KMS-11 (cell line): ENCODE measurements around the gene RBM28.

Source experiments
- H2AFZ ChIP-seq: fragments of 200-600 bp; sonication (generic); 2 replicates; pipeline ENCODE4 v1.6.1; 2016; ENCODE audit warnings: antibody characterized with exemption, mixed run types, low read depth
- H3K27ac ChIP-seq: fragments of 200-600 bp; sonication (generic); 2 replicates; pipeline ENCODE4 v1.6.1; 2016; ENCODE audit warnings: mild to moderate bottlenecking, mixed run types
- H3K27me3 ChIP-seq: fragments of 200-600 bp; sonication (generic); 2 replicates; pipeline ENCODE4 v1.6.1; 2017; ENCODE audit warnings: mild to moderate bottlenecking, low read depth, mixed run types, moderate library complexity; ENCODE audit not compliant: insufficient read depth
- H3K36me3 ChIP-seq: fragments of 200-600 bp; sonication (generic); 2 replicates; pipeline ENCODE4 v1.6.1; 2017; ENCODE audit warnings: mild to moderate bottlenecking, mixed run types; ENCODE audit not compliant: insufficient read depth
- H3K4me1 ChIP-seq: fragments of 200-600 bp; sonication (generic); 2 replicates; pipeline ENCODE4 v1.6.1; 2016; ENCODE audit warnings: mild to moderate bottlenecking, low read depth, mixed run types; ENCODE audit not compliant: poor library complexity, severe bottlenecking
- H3K4me2 ChIP-seq: fragments of 200-600 bp; sonication (generic); 2 replicates; pipeline ENCODE4 v1.7.0; 2016; ENCODE audit warnings: mild to moderate bottlenecking, mixed run types
- H3K4me3 ChIP-seq: fragments of 200-600 bp; sonication (generic); IDR thresholded peaks from 2 replicates; pipeline ENCODE4 v1.6.1; 2017; ENCODE audit warnings: low read depth, low read length, mixed read lengths; ENCODE audit not compliant: insufficient read depth
- H3K79me2 ChIP-seq: fragments of 200-600 bp; sonication (generic); 2 replicates; pipeline ENCODE4 v1.6.1; 2016; ENCODE audit warnings: low read depth, mixed run types; ENCODE audit not compliant: insufficient read depth
- H3K9ac ChIP-seq: fragments of 200-600 bp; sonication (generic); 2 replicates; pipeline ENCODE4 v1.6.1; 2016; ENCODE audit warnings: mild to moderate bottlenecking, mixed run types
- H4K20me1 ChIP-seq: fragments of 200-600 bp; sonication (generic); 2 replicates; pipeline ENCODE4 v1.6.1; 2016; ENCODE audit warnings: mild to moderate bottlenecking, mixed run types; ENCODE audit not compliant: insufficient read depth
- TF ChIP-seq, protein P1 (sequence below): fragments of 200-600 bp; sonication (generic); conservative IDR thresholded peaks from 2 replicates; pipeline ENCODE4 v1.6.1; 2017; ENCODE audit warnings: low read depth, mild to moderate bottlenecking, antibody characterized with exemption, low read length, moderate library complexity, mixed read lengths

The RBM28 gene

DNA sequence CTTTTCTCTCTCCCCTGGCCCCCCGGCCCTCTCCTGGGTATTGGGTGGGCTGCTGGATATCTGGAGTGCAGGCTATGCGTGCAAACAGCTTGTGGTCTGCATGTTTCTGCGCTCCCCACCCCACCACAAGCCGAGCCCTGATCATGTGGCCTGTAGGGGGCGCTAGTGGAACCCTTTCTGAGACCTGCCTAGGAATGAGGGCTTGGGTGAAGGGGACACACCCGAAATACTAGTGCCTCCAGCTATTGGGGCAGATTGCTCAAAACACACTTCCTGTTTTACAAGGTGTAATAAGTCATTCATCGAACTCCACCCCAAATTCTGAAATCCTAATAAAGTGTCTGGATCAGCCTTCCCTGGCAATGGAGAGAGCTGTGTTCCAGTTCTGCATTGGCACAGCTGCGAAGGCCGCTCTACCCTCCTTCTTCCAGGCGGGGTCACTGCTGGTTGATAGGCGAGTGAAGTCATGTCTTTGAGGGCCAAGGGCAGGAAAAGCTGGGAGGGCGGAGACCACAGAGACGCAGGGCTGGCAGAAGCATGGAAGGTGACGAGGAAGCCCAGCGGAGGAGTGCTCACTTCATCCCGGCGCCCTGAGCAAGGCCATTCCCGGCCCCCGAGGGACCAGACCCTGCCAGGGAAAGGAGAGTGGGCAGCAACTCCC is 37.6 kb upstream of the RBM28 start:
- Histone ChIP-seq H3K4me1 (no peaks in the 10 kb centered on the region), H3K27ac (no peak overlapping the region), H3K79me2 (no peaks in the 10 kb centered on the region), H3K9ac (no peak overlapping the region), H3K36me3 (no peaks in the 10 kb centered on the region), H2AFZ (no peak overlapping the region), H3K4me2 (no peak overlapping the region), H4K20me1 (no peaks in the 10 kb centered on the region), H3K27me3 (no peaks in the 10 kb centered on the region), H3K4me3 (no peak overlapping the region)
- TF ChIP-seq, protein P1, sequence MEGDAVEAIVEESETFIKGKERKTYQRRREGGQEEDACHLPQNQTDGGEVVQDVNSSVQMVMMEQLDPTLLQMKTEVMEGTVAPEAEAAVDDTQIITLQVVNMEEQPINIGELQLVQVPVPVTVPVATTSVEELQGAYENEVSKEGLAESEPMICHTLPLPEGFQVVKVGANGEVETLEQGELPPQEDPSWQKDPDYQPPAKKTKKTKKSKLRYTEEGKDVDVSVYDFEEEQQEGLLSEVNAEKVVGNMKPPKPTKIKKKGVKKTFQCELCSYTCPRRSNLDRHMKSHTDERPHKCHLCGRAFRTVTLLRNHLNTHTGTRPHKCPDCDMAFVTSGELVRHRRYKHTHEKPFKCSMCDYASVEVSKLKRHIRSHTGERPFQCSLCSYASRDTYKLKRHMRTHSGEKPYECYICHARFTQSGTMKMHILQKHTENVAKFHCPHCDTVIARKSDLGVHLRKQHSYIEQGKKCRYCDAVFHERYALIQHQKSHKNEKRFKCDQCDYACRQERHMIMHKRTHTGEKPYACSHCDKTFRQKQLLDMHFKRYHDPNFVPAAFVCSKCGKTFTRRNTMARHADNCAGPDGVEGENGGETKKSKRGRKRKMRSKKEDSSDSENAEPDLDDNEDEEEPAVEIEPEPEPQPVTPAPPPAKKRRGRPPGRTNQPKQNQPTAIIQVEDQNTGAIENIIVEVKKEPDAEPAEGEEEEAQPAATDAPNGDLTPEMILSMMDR, result peak; percentile 89

DNA sequence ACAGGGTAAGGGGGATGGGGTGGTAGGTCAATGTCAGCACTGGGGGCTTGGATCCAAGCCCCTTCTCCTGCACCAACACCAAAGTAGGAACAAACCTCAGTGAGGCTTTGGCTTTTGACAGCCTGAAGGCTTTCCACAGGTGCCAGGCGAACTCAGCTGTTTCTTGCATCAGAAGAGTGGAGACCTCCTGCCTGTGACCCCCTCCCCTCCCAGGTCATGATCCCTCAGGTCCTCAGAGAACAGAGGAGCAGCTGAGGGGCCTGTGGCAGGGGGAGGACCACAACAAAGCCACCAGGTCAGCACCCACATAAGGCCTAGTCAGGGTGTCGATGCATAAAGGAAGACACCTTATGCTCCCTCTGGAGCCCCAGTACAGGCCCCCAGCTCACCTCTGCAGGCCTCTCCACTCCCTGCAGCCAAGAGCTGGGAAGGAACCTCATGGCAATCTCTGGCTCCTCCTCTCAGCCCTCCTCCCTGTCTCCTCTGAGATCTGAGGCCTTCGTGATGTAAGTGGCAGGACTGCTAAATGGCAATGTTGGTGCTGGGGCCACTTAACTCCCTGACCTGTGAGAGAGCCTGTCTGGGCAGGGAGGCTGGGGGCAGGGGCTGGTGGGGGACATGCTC is 36.9 kb upstream of the RBM28 start:
- TF ChIP-seq, protein P1, result no peak
- Histone ChIP-seq H3K79me2 (no peaks in the 10 kb centered on the region), H3K27ac (no peak overlapping the region), H3K9ac (no peak overlapping the region), H3K27me3 (no peaks in the 10 kb centered on the region), H3K4me3 (no peak overlapping the region), H4K20me1 (no peaks in the 10 kb centered on the region), H3K4me1 (no peaks in the 10 kb centered on the region), H2AFZ (no peak overlapping the region), H3K36me3 (no peaks in the 10 kb centered on the region), H3K4me2 (no peak overlapping the region)

DNA sequence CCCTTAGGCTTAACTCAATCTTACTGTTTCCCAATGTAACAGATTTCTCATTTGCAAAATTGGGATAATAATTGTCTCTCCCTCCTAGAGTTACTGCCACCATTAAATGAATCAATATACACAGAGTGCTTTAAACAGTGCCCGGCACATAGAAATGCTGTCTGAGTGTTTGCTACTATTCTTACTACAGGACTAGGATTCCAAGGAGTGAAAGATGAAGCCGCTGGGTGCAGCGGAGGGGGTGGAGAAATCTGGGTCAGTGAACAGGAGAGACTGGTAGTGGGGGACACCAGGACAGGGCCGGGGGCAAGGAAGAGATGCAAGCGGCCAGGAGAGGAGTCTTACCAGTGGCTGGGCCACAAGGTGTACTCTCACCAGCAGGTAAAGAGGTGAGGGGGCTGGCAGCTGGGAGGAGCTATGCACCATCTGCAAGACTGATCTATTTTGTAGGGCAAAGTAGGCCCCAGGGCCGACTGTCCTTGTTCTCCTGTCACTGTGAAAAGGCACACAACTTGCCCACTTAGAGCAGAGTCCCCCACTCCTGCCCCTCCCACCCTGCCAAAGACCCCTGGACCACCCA is 36.3 kb upstream of the RBM28 start:
- no peaks in the 10 kb centered on the region for H3K27me3 ChIP-seq
- H3K36me3 ChIP-seq, result no peaks in the 10 kb centered on the region
- no peak overlapping the region for H3K9ac ChIP-seq
- H3K4me3 ChIP-seq, result no peak overlapping the region
- no peaks in the 10 kb centered on the region for H3K4me1 ChIP-seq
- H4K20me1 ChIP-seq, result no peaks in the 10 kb centered on the region
- TF ChIP-seq, protein P1, result no peak
- no peaks in the 10 kb centered on the region for H3K79me2 ChIP-seq
- H3K4me2 ChIP-seq, result no peak overlapping the region
- no peak overlapping the region for H3K27ac ChIP-seq
- no peak overlapping the region for H2AFZ ChIP-seq

DNA sequence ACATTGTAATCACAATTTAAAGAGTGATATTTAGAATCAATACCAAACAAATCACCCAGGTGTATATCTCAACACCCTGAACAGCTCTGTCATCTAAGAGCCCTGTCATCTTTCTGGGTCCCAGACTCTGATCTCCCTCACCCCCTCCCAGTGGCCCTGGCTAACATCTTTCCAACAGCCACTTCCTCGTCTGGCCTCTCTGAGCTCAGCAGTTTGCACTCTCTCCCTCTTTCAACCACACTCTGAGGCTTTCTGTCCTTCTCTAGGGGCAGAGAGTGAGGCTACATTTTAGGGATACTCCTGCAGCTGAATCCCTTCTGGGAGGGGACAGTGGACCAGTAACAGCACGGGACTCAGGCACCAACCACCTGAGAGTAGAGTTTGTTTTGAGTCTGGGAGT is 34.9 kb upstream of the RBM28 start:
- H3K36me3 ChIP-seq, result no peaks in the 10 kb centered on the region
- no peaks in the 10 kb centered on the region for H3K79me2 ChIP-seq
- H3K9ac ChIP-seq, result no peak overlapping the region
- TF ChIP-seq, protein P1, result no peak
- H3K4me3 ChIP-seq, result no peak overlapping the region
- H3K27me3 ChIP-seq, result no peaks in the 10 kb centered on the region
- H2AFZ ChIP-seq, result peak overlapping the region; percentile 4; the same call in 1 of the 2 replicates
- no peak overlapping the region for H3K27ac ChIP-seq
- no peaks in the 10 kb centered on the region for H4K20me1 ChIP-seq
- no peak overlapping the region for H3K4me2 ChIP-seq
- H3K4me1 ChIP-seq, result no peaks in the 10 kb centered on the region
